ENCODE data around the gene CC2D2B. TPM values are rescaled to one million over a fixed set of nuclear protein-coding genes. Genes with fewer than 3 reads are reported as not detected.

Gene CC2D2B
- total RNA-seq, 1 experiment from 2014 or later, result 0.21 TPM

GRCh38 chr10:96056787-96057186 is 149.0 kb downstream of the CC2D2B start:
- TF ChIP-seq CTCF (IDR thresholded peaks at IDR 0.05) (no peak), TCF7L2 (IDR thresholded peaks at IDR 0.05; ENCODE audit: low read depth, low read length) (no peak), POLR2AphosphoS5 (IDR thresholded peaks at IDR 0.05; ENCODE audit: low read depth, low read length) (no peak), SIN3A (IDR thresholded peaks at IDR 0.05; ENCODE audit: borderline replicate concordance, insufficient read depth, low read depth, low read length) (no peak), REST (IDR thresholded peaks at IDR 0.05; ENCODE audit: insufficient read depth in 1 of 2, low read depth in 2 of 2, low read length in 1 of 2) (no peak)
- ATAC-seq, result no peak
- in situ Hi-C loops (cut with HindIII; ENCODE audit: low pct_unique_long_range_greater_than_20kb, low sequenced_read_pairs) (no loop called here), intact Hi-C loops (cut with micrococcal nuclease; ENCODE audit: unreplicated experiment) (no loop called here)
- Histone ChIP-seq H3K27me3 (ENCODE audit: control insufficient read depth, insufficient read depth, low read length) (no peaks in the 10 kb centered on the region), H3K27ac (ENCODE audit: low read length) (no peak overlapping the region), H3K4me1 (ENCODE audit: control insufficient read depth, insufficient read depth, low read length) (no peaks in the 10 kb centered on the region), H3K36me3 (ENCODE audit: control insufficient read depth, insufficient read depth, low read length) (peaks cover 47% of the 10 kb centered on the region), H3K4me3 (ENCODE audit: low read depth in 2 of 2, low read length in 2 of 2) (no peak overlapping the region), H3K9me3 (ENCODE audit: control insufficient read depth, insufficient read depth, low read depth, low read length) (no peaks in the 10 kb centered on the region)
- CTCF ChIA-PET, result no interaction called here
- no peak for DNase-seq (ENCODE audit: low read depth, low spot score)
- POLR2A ChIA-PET, result no interaction called here
- no TSS peak for BruUV-seq (replicated peaks)

- Histone ChIP-seq H3K9me3 (ENCODE audit: control insufficient read depth, insufficient read depth, low read depth, low read length) (no peaks in the 10 kb centered on the region), H3K4me1 (ENCODE audit: control insufficient read depth, insufficient read depth, low read length) (no peaks in the 10 kb centered on the region), H3K27me3 (ENCODE audit: control insufficient read depth, insufficient read depth, low read length) (no peaks in the 10 kb centered on the region), H3K36me3 (ENCODE audit: control insufficient read depth, insufficient read depth, low read length) (peaks cover 38% of the 10 kb centered on the region), H3K4me3 (ENCODE audit: low read depth in 2 of 2, low read length in 2 of 2) (no peak overlapping the region), H3K27ac (ENCODE audit: low read length) (no peak overlapping the region)
- DNase-seq (ENCODE audit: low read depth, low spot score) (no peak), ATAC-seq (no peak)
- no TSS peak for BruUV-seq (replicated peaks)
- POLR2A ChIA-PET, result no interaction called here
- no peak for TF ChIP-seq REST (IDR thresholded peaks at IDR 0.05; ENCODE audit: insufficient read depth in 1 of 2, low read depth in 2 of 2, low read length in 1 of 2)
- no peak for TF ChIP-seq CTCF (IDR thresholded peaks at IDR 0.05)
- no peak for TF ChIP-seq SIN3A (IDR thresholded peaks at IDR 0.05; ENCODE audit: borderline replicate concordance, insufficient read depth, low read depth, low read length)
- TF ChIP-seq TCF7L2 (IDR thresholded peaks at IDR 0.05; ENCODE audit: low read depth, low read length), result no peak
- TF ChIP-seq POLR2AphosphoS5 (IDR thresholded peaks at IDR 0.05; ENCODE audit: low read depth, low read length), result no peak
- intact Hi-C loops (cut with micrococcal nuclease; ENCODE audit: unreplicated experiment) (no loop called here), in situ Hi-C loops (cut with HindIII; ENCODE audit: low pct_unique_long_range_greater_than_20kb, low sequenced_read_pairs) (no loop called here)
- CTCF ChIA-PET, result no interaction called here
Measured at GRCh38 chr10:96061232-96061631, 153.5 kb downstream of the CC2D2B start.

Measured in Panc1 (cell line).